Measurements from ENCODE around the gene IGLON5.

Gene IGLON5

GRCh38 chr19:51338563-51339312, 27.3 kb downstream of the IGLON5 start:
- peak; percentile 90 for DNase-seq (ENCODE audit: low spot score)

- DNase-seq (ENCODE audit: low spot score), result no peak
Measured at GRCh38 chr19:51339313-51339686, 27.9 kb downstream of the IGLON5 start.

- DNase-seq (ENCODE audit: low spot score), result peak; percentile 95
Measured at GRCh38 chr19:51339687-51340656, 28.5 kb downstream of the IGLON5 start.

GRCh38 chr19:51341066-51341465, 29.6 kb downstream of the IGLON5 start:
- no peak for DNase-seq (ENCODE audit: low spot score)

GRCh38 chr19:51341976-51342580, 30.6 kb downstream of the IGLON5 start, which contains the start of gene VSIG10L:
VSIG10L (minus strand) TSS chr19:51342139; CDS start chr19:51342124, 15 bp downstream.
- no peak for DNase-seq (ENCODE audit: low spot score)

- no peak for DNase-seq (ENCODE audit: low spot score)
Measured at GRCh38 chr19:51342631-51343569, 31.5 kb downstream of the IGLON5 start.

- DNase-seq (ENCODE audit: low spot score), result no peak
Measured at GRCh38 chr19:51345076-51345620, 33.7 kb downstream of the IGLON5 start.

- no peak for DNase-seq (ENCODE audit: low spot score)
Measured at GRCh38 chr19:51346742-51347141, 35.3 kb downstream of the IGLON5 start.

- DNase-seq (ENCODE audit: low spot score), result no peak
Measured at GRCh38 chr19:51347209-51347928, 35.9 kb downstream of the IGLON5 start.

- no peak for DNase-seq (ENCODE audit: low spot score)
Measured at GRCh38 chr19:51351266-51351990, 40.0 kb downstream of the IGLON5 start.

GRCh38 chr19:51352783-51353360, 41.4 kb downstream of the IGLON5 start:
- no peak for DNase-seq (ENCODE audit: low spot score)

GRCh38 chr19:51354103-51354741, 42.8 kb downstream of the IGLON5 start:
- DNase-seq (ENCODE audit: low spot score), result no peak

- DNase-seq (ENCODE audit: low spot score), result no peak
Measured at GRCh38 chr19:51354742-51355148, 43.3 kb downstream of the IGLON5 start.

GRCh38 chr19:51356159-51356801, 44.8 kb downstream of the IGLON5 start:
- no peak for DNase-seq (ENCODE audit: low spot score)

- no peak for DNase-seq (ENCODE audit: low spot score)
Measured at GRCh38 chr19:51357952-51358351, 46.5 kb downstream of the IGLON5 start.

GRCh38 chr19:51359294-51359693, 47.9 kb downstream of the IGLON5 start:
- DNase-seq (ENCODE audit: low spot score), result no peak

GRCh38 chr19:51361239-51361638, 49.8 kb downstream of the IGLON5 start:
- no peak for DNase-seq (ENCODE audit: low spot score)

Measured in germinal center (tissue), 1 donor.